GM23338 (cell line): Measurements from ENCODE around the gene CHRDL2. TPM values are rescaled to one million over a fixed set of nuclear protein-coding genes. Genes with fewer than 3 reads are reported as not detected.

Experiments
- ATAC-seq: fragments of 200-7000 bp; cut with Tn5 transposase; 3 replicates; pipeline ENCODE4 v1.9.1; 2020
- DNase-seq: peaks from one replicate; pipeline ENCODE4 v3.0.0-alpha.2; 2015; ENCODE audit warnings: low spot score
- H2AFZ ChIP-seq: fragments of 200-600 bp; sonication (generic); 2 replicates; pipeline ENCODE4 v1.8.0; 2016; ENCODE audit warnings: antibody characterized with exemption, mild to moderate bottlenecking, moderate library complexity
- H3F3A ChIP-seq: fragments of 200-600 bp; sonication (generic); replicated peaks from 2 replicates; pipeline ENCODE4 v1.8.0; 2017; ENCODE audit warnings: antibody characterized with exemption, mixed run types, low read depth
- H3K27ac ChIP-seq: fragments of 200-600 bp; sonication (generic); 2 replicates; pipeline ENCODE4 v1.6.1; 2016; ENCODE audit warnings: low read depth
- H3K27me3 ChIP-seq: fragments of 200-600 bp; sonication (generic); 2 replicates; pipeline ENCODE4 v1.8.0; 2016; ENCODE audit warnings: mild to moderate bottlenecking, mixed run types, moderate library complexity; ENCODE audit not compliant: insufficient read depth
- H3K36me3 ChIP-seq: fragments of 200-600 bp; sonication (generic); 2 replicates; pipeline ENCODE4 v1.8.0; 2016; ENCODE audit warnings: mild to moderate bottlenecking; ENCODE audit not compliant: insufficient read depth
- H3K4me1 ChIP-seq: fragments of 200-600 bp; sonication (generic); 2 replicates; pipeline ENCODE4 v1.8.0; 2016; ENCODE audit warnings: mild to moderate bottlenecking, moderate library complexity; ENCODE audit not compliant: insufficient read depth
- H3K4me2 ChIP-seq: fragments of 200-600 bp; sonication (generic); 2 replicates; pipeline ENCODE4 v1.7.1; 2017; ENCODE audit warnings: mixed run types
- H3K4me3 ChIP-seq: fragments of 200-600 bp; sonication (generic); 2 replicates; pipeline ENCODE4 v1.6.1; 2016; ENCODE audit warnings: mixed run types
- H3K79me2 ChIP-seq: fragments of 200-600 bp; sonication (generic); replicated peaks from 2 replicates; pipeline ENCODE4 v1.8.0; 2017; ENCODE audit warnings: mild to moderate bottlenecking; ENCODE audit not compliant: insufficient read depth
- H3K9me2 ChIP-seq: fragments of 200-600 bp; sonication (generic); 2 replicates; pipeline ENCODE4 v1.8.0; 2017; ENCODE audit not compliant: insufficient read depth
- H4K20me1 ChIP-seq: fragments of 200-600 bp; sonication (generic); replicated peaks from 2 replicates; pipeline ENCODE4 v1.8.0; 2017; ENCODE audit warnings: mild to moderate bottlenecking; ENCODE audit not compliant: insufficient read depth
- H3K27ac Mint-ChIP-seq: 2 replicates; pipeline ENCODE4 v1.8.0; 2020; ENCODE audit warnings: inconsistent platforms, mild to moderate bottlenecking, moderate library complexity, mixed read lengths
- H3K27me3 Mint-ChIP-seq: 3 replicates; pipeline ENCODE4 v1.8.0; 2022; ENCODE audit warnings: low read depth, mild to moderate bottlenecking, moderate library complexity, mixed read lengths, inconsistent platforms; ENCODE audit not compliant: insufficient read depth, poor library complexity
- H3K36me3 Mint-ChIP-seq: 3 replicates; pipeline ENCODE4 v1.8.0; 2021; ENCODE audit warnings: low read depth, mild to moderate bottlenecking, inconsistent platforms, moderate library complexity, mixed read lengths
- H3K4me1 Mint-ChIP-seq: 3 replicates; pipeline ENCODE4 v1.8.0; 2020; ENCODE audit warnings: mild to moderate bottlenecking, inconsistent platforms, mixed read lengths
- H3K4me3 Mint-ChIP-seq: 3 replicates; pipeline ENCODE4 v1.8.0; 2021; ENCODE audit warnings: moderate library complexity, mild to moderate bottlenecking, inconsistent platforms, mixed read lengths
- H3K9me3 Mint-ChIP-seq: 3 replicates; pipeline ENCODE4 v1.8.0; 2020; ENCODE audit warnings: moderate library complexity, mild to moderate bottlenecking, inconsistent platforms, mixed read lengths
- ETS1 ChIP-seq: IDR thresholded peaks from 2 replicates; pipeline ENCODE4 v1.6.1; 2016; ENCODE audit warnings: antibody characterized with exemption
- EZH2 ChIP-seq: fragments of 200-600 bp; sonication (generic); IDR thresholded peaks from one replicate; pipeline ENCODE4 v1.8.0; 2017; ENCODE audit warnings: antibody characterized with exemption, mild to moderate bottlenecking, low read depth; ENCODE audit not compliant: unreplicated experiment
- JUNB ChIP-seq: IDR thresholded peaks from one replicate; pipeline ENCODE4 v1.6.1; 2016; ENCODE audit warnings: antibody characterized with exemption; ENCODE audit not compliant: unreplicated experiment
- STAT1 ChIP-seq: IDR thresholded peaks from one replicate; pipeline ENCODE4 v1.6.1; 2016; ENCODE audit warnings: antibody characterized with exemption; ENCODE audit not compliant: unreplicated experiment
- ZNF114 ChIP-seq: fragments of 250-450 bp; sonication (Bioruptor Pico); IDR thresholded peaks from 2 replicates; pipeline ENCODE4 v1.5.0; 2020; ENCODE audit warnings: mild to moderate bottlenecking, moderate library complexity
- ZNF462 ChIP-seq: fragments of 250-450 bp; sonication (Bioruptor Pico); IDR thresholded peaks from 2 replicates; pipeline ENCODE4 v1.5.0; 2020; ENCODE audit warnings: mild to moderate bottlenecking, moderate library complexity
- polyA plus RNA-seq: library from polyadenylated mRNA; unstranded; fragments of >200 nt; fragmentation: Nextera tagmentation; extraction: Ambion mirVana; gene quantifications from 2 replicates; pipeline ENCODE4 v1.2.1, GENCODE V29; 2016
- total RNA-seq: library from RNA; depleted of rRNA; stranded (reverse); fragments of >200 nt; shearing (Covaris generic); gene quantifications from 2 replicates; pipeline ENCODE4 v1.2.3, GENCODE V29; 2014

CHRDL2 gene
- total and polyA plus RNA-seq, 2 experiments from 2014 or later, result 0.21 TPM; not detected in 1

GRCh38 chr11:74684661-74685060, 46.6 kb downstream of the CHRDL2 start:
- Histone ChIP-seq H4K20me1 (no peaks in the 10 kb centered on the region; the same call in 1 of the 2 replicates), H3K79me2 (no peaks in the 10 kb centered on the region), H3K4me2 (no peak overlapping the region), H3K9me2 (no peaks in the 10 kb centered on the region; the same call in 1 of the 2 replicates), H3K27ac (no peak overlapping the region), H3F3A (no peaks in the 10 kb centered on the region), H2AFZ (no peak overlapping the region), H3K36me3 (no peaks in the 10 kb centered on the region), H3K4me3 (no peak overlapping the region), H3K27me3 (peaks cover 11% of the 10 kb centered on the region), H3K4me1 (no peaks in the 10 kb centered on the region)
- Mint-ChIP-seq H3K4me3 (no peak overlapping the region), H3K27ac (no peak overlapping the region), H3K27me3 (peaks cover 14% of the 10 kb centered on the region), H3K4me1 (peaks cover 6% of the 10 kb centered on the region; the same call in 2 of the 3 replicates), H3K9me3 (no peaks in the 10 kb centered on the region; the same call in 2 of the 3 replicates), H3K36me3 (no peaks in the 10 kb centered on the region; the same call in 2 of the 3 replicates)
- no peak for DNase-seq
- no peak for ATAC-seq
- TF ChIP-seq JUNB, result no peak
- no peak for TF ChIP-seq EZH2
- TF ChIP-seq ETS1, result no peak
- no peak for TF ChIP-seq STAT1
- no peak for TF ChIP-seq ZNF114 (CRISPR knock-in tag)
- no peak for TF ChIP-seq ZNF462 (CRISPR knock-in tag)
